WTC11 (cell line): ENCODE data around the gene DNAH5.

Source experiments
- CTCF ChIP-seq: fragments of 200-600 bp; IDR thresholded peaks from 2 replicates; pipeline ENCODE4 v1.8.0; 2022; ENCODE audit warnings: antibody characterized with exemption
- ESRRA ChIP-seq: sonication (generic); formaldehyde crosslinking; IDR thresholded peaks from 2 replicates; pipeline ENCODE4 v1.8.1; 2022; ENCODE audit warnings: mild to moderate bottlenecking, missing genetic modification reagents, borderline replicate concordance
- SP1 ChIP-seq: sonication (generic); formaldehyde crosslinking; conservative IDR thresholded peaks from 2 replicates; pipeline ENCODE4 v1.8.1; 2022; ENCODE audit warnings: missing genetic modification reagents
- TEAD4 ChIP-seq: sonication (generic); formaldehyde crosslinking; IDR thresholded peaks from 2 replicates; pipeline ENCODE4 v1.8.0; 2022; ENCODE audit warnings: mild to moderate bottlenecking, missing genetic modification reagents
- USF2 ChIP-seq: sonication (generic); formaldehyde crosslinking; IDR thresholded peaks from 2 replicates; pipeline ENCODE4 v1.8.1; 2023; ENCODE audit warnings: mild to moderate bottlenecking, missing genetic modification reagents, moderate library complexity
- ZNF121 ChIP-seq: sonication (generic); formaldehyde crosslinking; IDR thresholded peaks from 2 replicates; pipeline ENCODE4 v1.8.0; 2023; ENCODE audit warnings: missing genetic modification reagents
- ZNF396 ChIP-seq: fragments of 250-450 bp; sonication (Bioruptor Pico); IDR thresholded peaks from 2 replicates; pipeline ENCODE4 v1.8.0; 2021; ENCODE audit warnings: mild to moderate bottlenecking, moderate library complexity, borderline replicate concordance

DNA sequence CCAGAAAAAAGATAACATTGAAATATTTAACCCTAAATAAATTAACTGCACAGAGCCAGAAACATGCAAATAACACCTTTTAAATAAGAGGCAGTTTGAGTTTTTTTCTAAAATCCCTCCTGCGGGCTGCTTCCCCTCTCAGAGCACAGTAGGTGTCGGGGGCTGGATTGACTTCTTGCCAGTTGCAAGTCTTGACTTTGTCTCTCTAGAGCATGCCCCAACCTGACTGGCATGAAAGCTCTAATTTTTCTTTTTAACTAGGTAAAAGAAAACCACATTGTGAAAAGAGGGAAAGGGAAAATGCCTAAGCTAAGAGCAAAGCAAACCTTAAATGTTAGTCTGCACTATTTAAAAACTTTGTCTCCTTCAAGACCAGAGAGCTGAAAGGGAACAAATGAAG lies 46.4 kb upstream of the DNAH5 start:
- no peak for TF ChIP-seq CTCF
- TF ChIP-seq TEAD4 (CRISPR knock-in tag), result no peak
- no peak for TF ChIP-seq ZNF121 (CRISPR knock-in tag)
- TF ChIP-seq SP1, result no peak
- TF ChIP-seq USF2 (CRISPR knock-in tag), result no peak
- no peak for TF ChIP-seq ZNF396 (CRISPR knock-in tag)
- no peak for TF ChIP-seq ESRRA (CRISPR knock-in tag)
